Glomerular visceral epithelial cell (primary cell): Measurements from ENCODE around the gene MBOAT7.
"Not testable (repeated sequence)": the region's sequence is repeated elsewhere in the genome, so short reads cannot be mapped to it uniquely, and the experiment has no call there.

ENCODE experiments used
- DNase-seq: peaks from one replicate; pipeline ENCODE4 v3.0.0-alpha.2; 2016; ENCODE audit errors: extremely low spot score

MBOAT7 gene

GRCh38 chr19:54189735-54190502 lies 539 bp upstream of the MBOAT7 start:
- peak; percentile 100 for DNase-seq

GRCh38 chr19:54188215-54188871 lies 1.0 kb downstream of the MBOAT7 start:
- no peak for DNase-seq

GRCh38 chr19:54186934-54187381 lies 2.4 kb downstream of the MBOAT7 start:
- no peak for DNase-seq

- no peak for DNase-seq
Measured at GRCh38 chr19:54186351-54186750, 3.0 kb downstream of the MBOAT7 start.

DNA sequence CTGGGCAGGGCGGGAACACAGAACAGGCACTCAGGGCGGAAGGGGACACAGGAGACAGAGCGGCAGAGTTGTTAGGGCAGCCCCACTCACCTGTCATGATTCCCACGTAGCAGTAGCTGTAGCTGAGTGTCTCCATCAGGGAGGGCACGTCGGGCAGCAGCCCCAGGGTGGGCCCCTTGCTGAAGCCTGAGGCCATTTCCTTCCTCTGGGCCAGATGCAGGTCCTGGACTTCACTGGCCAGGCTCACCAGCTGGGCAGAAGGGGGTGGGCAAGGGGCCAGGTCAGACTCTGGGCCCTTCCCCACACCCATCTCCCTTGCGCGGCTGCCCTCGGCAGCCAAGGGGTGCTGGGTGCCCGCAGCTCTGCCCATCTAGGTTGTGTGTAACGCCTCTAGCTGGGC lies 5.9 kb downstream of the MBOAT7 start:
- DNase-seq: no peak

GRCh38 chr19:54181894-54182293 lies 7.5 kb downstream of the MBOAT7 start:
- not testable (repeated sequence) for DNase-seq

DNA sequence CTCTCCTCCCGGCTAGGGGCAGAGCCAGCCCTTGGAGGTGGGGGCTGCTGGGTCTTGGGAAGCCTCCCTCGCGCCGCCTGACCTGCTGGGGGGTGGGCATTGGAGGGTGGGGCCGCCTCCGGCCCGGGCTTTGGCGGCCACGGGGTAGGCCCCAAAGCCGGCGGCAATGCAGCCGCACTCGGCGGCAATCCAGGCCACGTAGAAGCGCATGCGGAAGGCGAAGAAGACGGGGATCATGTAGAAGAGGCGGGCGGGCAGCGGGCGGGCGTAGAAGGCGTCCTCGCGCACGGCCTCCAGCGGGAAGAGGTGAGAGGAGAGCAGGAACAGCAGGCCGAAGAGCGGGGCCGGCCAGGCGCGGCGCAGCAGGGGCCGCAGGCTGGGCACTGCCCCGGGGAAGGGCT lies 8.7 kb downstream of the MBOAT7 start:
- DNase-seq: no peak

- DNase-seq: peak; percentile 37
Measured at GRCh38 chr19:54179921-54180461, 9.4 kb downstream of the MBOAT7 start.

DNA sequence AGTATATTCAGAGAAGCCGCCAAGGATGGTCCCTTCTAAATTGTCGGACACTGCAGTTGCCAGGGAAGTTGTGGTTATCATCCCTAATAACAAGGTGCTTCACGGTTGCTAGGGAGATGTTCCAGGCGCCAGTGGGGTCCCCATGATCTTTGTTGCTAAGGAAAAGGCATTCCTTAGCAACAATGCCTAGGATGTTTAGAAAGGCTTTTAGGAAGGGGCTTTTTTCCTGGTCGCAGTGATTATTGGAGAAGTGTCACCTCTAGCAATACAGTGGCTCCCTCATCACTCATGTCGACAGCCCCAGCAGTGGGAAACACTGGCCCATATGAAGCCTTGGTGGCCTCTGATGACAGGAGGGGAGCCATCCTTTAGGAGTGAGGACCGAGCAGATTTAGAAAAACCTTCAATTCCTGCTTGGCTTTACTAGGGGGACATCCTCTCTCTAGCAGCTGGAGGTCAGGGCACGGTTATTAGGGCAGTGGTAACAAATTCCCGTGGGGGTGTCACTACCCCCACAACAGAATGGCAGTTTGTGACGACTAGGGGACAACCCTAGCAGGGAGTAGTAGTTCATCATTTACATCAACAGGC lies 10.0 kb downstream of the MBOAT7 start:
- no peak for DNase-seq

DNA sequence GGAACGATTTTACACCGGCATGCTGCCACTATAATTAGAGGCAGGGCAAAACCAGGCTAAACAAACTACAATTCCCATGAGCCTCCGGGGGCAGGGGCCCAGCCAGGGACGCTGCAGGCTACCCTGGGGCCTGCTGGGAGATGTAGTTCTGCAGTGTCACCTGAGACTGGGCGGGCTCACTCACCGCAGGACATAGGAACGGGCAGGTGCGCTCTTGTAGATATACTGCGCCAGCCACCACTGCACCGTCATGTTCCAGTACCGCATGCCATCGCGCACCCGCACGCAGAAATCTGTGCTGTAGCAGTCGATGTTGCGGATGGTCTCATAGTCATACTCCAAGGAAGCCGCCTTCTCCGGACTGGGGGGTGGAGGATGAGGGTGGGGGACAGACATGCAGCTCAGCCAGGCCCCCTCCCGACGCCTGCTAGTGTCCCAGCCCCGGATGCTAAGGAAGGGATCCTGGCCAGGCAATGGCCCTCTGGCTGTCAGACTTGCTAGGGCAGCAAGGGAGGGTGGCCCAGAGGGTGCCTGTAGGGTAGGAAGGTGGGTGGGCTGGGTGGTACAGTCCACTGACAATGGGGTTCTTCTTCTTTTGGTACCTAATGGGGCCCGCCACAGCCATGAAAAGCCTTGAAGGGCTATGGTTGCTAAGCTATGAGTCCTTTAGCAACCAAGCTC lies 10.7 kb downstream of the MBOAT7 start:
- no peak for DNase-seq

DNA sequence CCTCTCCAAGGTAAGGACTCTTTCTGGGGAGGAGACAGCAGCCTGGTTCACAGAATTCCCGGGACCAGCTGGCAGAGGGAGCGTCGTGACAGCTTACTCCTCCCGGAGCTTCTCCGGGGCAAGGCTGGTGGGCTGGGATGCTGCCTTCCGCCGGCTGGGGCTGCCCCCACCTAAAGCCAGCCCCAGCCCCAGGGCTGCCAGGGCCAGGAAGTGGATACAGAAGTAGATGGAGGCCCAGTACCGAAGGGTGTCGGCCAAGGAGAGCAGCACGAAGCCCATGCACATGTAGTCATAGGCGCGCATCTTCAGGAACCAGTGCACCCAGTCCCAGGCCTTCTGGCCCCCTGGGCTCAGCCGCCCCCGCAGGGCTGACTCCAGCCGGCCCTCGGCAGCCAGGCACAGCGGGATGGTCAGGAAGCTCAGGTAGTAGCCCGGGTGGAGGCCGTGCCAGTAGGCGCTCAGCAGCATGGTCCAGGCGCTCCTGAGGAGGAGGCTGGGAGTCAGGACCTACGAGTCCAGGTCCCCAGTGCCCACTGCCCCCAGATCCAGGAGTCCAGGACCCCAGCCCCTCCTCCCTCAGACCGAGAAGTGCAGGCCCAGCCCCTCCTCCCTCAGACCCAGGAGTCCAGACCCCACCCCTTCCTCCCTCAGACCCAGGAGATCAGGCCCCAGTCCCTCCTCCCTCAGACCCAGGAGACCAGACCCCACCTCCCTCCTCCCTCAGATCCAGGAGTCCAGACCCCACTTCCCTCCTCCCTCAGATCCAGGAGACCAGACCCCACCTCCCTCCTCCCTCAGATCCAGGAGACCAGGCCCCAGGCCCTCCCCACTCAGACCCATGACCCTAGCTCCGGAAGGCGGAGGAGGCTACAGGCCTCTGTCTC lies 15.2 kb downstream of the MBOAT7 start:
- no peak for DNase-seq

- no peak for DNase-seq
Measured at GRCh38 chr19:54173359-54173699, 16.1 kb downstream of the MBOAT7 start.

DNA sequence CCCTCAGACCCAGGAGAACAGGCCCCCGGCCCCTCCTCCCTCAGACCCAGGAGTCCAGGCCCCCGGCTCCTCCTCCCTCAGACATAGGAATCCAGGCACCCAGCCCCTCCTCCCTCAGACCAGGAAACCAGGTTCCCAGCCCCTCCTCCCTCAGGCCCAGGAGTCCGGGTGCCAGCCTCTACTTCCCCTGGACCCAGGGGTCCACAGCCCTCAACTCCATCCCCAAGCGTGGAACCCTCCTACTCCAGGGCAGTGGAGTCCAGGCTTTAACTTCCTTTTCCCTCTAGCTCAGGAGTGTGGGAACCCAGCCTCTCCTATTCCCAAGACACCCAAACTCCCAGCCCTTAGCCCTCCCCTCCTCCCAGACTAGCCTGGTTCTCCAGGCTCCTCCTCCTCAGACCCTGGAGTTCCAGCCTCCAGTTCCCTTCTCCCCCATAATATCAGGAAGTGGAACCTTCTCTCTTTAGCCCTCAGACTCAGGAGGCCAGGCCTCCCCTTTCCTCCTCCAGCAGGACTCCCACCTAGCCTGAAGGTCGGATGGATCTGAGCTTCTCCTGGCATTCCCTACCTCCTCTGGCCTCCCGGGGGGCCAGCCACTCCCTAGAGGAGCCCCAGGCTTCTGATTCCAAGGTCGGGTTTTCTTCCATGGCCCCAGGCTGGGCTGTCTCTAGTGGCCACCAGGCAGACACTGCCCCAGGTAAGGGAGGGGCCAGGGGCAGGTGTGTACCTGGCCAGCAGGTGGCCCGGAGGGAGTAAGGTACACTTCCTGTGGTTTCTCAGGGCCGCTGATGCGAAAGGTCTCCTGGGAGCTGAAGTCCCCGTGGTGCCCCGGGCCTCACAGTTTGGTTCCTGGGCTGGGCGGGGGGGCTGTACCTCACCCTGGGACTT lies 16.7 kb downstream of the MBOAT7 start, which contains the start of gene TMC4:
TSS of gene TMC4 (minus strand) at position 690 of the 888 bp plus-strand sequence. CDS start at position 647, 43 bp downstream.
- DNase-seq: no peak

DNA sequence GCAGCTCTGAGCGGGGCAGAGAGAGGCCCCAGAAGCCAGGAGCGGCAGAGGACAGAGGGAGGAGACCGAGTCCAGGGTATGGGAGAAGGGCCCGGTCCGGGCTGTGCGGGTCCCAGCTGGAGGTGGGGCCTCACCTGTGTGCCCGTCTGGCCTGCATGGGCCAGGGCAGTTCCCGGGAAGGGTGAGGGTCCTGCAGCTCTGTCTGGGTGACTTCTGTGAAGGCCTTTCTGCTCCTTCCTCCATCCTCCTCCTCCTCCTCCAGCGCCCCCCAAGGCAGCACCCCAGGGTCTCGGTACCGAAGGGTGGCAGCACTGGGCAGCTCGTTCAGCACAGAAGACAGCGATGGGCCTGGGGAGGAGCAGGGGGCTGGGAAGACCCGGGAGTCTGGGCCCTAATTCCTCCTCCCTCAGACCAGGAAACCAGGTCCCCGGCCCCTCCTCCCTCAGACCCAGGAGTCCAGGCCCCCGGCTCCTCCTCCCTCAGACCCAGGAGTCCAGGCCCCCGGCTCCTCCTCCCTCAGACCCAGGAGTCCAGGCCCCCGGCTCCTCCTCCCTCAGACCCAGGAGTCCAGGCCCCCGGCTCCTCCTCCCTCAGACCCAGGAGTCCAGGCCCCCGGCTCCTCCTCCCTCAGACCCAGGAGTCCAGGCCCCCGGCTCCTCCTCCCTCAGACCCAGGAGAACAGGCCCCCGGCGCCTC lies 17.5 kb downstream of the MBOAT7 start:
- DNase-seq: not testable (repeated sequence)

- no peak for DNase-seq
Measured at GRCh38 chr19:54169149-54169740, 20.1 kb downstream of the MBOAT7 start.

DNA sequence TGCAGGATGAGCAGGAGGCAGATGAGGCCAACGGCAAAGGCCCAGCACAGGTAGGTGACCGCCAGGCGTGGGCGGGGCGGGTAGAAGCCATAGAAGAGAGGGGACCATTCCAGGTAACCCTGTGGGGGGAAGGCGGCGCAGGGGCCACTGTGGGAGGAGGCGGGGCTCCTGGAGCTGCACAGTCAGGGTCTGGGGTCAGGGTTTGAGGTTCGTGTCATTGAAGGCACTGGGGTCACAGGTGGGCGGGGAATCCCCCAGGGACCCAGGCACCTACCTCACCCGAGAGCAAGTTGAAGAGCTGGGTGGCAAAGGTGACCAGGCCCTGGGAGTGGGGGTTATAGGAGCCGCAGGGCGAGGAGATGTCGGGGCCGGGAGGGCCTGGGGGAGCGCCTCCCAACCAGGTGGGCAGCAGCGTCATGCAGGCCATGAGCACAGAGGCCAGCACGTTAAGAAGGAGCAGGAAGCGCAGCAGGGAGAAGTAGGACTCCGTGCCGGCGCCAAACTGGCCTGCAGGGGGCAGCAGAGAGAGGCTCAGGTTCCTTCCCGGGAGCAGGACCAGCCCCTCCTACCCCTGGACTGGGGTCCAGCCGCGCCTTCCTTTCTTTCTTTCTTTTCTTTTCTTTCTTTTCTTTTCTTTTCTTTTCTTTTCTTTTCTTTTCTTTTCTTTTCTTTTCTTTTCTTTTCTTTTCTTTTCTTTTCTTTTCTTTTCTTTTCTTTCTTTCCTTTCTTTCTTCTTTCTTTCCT lies 21.0 kb downstream of the MBOAT7 start:
- peak; percentile 90 for DNase-seq

GRCh38 chr19:54165222-54165621 lies 24.2 kb downstream of the MBOAT7 start:
- no peak for DNase-seq

GRCh38 chr19:54164369-54165068 lies 24.9 kb downstream of the MBOAT7 start:
- peak; percentile 66 for DNase-seq
